Activated CD4-positive, alpha-beta T cell treated with anti-CD3 and anti-CD28 coated beads, Interleukin-2, amount 50 U/mL, for 1 hour (primary cell): Measurements from ENCODE around the gene DCAF5.
"Not testable (repeated sequence)": the region's sequence is repeated elsewhere in the genome, so short reads cannot be mapped to it uniquely, and the experiment has no call there.

Source experiments
- DNase-seq: peaks from one replicate; pipeline ENCODE4 v3.0.0-alpha.2; 2020

DCAF5 gene

DNA sequence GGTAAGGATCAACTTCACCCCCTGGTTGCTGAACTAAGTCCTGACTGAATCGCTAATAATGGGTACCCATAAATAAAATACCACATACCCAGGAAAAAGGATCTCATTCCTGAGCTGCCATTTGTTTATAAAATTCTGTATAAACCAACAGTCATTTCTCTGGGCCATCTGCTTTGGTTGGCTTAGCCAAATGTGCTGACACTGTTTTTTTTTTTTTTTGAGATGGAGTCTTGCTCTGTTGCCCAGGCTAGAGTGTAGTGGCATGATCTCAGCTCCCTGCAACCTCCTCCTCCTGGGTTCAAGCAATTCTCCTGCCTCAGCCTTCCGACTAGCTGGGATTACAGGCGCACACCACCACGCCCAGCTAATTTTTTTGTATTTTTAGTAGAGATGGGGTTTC lies 87.0 kb downstream of the DCAF5 start:
- DNase-seq: not testable (repeated sequence)

DNA sequence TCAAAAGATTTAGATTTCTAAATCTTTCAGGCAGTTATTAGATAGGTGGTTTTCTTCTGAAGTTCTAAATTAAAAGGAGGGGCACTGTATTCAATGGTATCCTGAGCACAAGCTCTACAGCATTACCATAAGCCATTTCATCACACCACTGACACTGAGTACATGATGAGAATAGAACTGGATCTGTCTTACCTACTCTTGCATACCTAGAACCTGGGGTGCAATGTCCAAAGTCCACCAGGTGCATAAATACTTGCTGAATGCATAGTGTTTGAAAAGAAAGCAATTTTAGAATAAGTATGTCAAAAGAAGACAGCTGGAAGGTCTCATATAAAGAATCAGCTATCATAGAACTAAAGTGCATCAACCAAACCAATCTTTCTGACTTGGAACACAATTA lies 88.3 kb downstream of the DCAF5 start:
- DNase-seq: no peak

DNA sequence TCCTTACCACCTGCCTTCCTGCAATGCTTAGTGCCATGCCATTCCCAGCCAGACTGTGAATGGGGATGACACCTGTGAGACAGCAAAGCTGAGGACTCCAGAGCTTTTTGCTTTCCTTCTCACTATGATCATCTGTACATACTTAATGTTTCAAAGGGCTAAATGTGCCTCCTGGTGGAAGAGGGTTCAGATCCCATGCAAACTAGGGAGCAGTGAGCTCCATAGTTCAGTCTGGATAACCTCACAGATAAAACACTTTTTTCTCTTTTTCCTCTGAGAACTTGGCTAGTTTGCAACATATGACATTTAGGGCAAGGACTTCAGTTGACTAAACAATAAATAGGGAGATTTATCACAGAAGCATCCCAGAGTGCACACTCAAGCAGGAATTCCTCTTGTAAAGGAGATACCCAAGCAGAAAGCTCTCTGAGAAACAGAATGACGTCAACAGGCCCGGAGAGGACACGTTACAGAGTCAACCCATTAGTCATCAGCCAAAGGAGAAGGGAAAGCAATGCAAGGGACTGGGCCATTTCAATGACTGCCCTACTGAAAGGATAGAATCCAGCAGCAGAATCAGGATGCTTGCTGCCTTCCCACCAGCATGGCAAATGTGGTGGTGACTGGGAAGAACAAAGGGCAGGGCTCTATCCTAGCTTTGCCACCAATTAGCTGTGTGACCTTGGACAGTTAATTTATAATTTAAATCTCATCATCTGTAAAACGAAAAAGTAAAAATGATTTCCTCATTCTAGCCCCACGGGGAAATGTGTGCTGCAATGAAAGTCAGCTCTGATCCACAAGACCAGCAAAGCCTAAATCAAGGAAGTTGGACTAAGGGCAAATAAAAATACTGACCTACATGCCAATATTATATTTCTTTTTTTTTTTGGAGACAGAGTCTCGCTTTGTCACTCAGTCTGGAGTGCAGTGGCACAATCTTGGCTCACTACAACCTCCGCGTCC lies 93.0 kb downstream of the DCAF5 start:
- DNase-seq: no peak

DNA sequence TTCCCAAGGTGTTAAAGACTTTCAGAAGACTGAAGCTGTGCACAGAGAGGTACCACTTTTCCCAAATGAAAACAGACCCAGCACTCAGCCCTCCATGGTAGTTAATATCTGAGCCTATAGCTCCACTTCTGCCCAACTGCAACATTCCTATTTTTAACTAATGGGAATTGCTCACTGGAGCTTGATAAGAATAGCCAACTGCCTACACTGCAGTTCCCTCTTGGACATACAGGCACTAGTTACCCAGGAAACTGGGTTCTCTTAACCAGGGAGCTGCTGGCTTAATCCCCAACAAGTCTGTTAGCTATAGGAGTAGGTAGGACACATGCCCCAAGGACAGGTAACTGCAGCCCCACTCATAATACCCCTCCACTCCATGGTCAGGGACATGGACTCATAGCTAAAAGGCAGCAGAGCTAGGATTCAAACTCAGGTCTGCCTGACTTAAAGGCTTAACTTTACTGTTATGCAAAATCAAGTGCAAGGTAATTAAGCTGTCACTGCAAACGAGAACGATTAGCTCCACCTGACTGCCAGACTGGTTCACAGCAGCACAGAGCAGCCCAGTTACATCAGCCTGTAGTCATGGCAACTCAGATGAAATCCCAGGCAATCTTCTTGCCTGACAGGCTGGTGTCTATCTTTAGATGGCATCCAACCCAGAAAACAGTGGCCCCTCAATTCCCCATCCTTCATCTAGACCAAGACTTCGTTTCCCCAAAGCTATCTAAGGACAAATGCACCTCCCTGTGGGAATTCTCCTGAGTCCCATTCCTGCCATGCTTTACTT lies 96.7 kb downstream of the DCAF5 start:
- no peak for DNase-seq

DNA sequence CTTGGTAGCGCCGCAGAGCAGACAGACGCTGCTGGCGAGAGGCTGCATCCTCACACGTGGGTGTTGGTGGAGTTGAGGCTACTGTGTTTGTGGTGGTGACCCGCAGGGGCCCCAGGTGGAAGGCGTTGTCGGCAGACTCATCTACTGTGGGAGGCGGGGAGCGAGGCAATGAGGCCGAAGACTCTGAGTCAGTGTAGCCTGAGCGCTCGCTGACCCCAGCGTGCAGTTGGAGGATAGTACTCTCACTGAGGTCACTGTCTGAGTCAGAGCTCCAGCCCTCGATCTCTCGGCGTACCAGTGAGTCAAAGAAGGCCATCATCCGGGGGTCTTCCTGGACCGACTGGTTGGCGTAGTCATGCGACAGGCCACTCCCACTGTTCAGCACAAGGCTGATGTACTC lies 97.8 kb downstream of the DCAF5 start:
- DNase-seq: no peak

DNA sequence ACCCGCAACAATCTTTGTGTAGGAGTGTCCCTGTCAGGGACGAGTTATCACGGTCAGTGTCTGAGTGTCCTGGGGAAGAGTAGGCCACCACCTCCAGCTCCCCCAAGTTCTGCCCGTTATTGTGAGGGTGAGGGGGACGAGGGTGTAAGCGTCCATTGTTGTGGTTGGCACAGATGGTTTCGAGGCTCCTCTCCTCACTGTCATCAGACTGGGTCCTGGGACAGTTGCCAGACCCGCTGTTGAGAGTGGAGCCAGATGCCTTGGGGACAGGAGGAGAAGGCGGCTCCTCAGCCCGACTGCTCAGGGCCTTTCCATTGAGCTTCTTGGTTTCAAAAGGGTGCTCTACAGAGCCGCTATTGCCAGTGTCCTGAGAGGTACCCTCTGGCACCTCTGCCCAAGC lies 98.9 kb downstream of the DCAF5 start:
- no peak for DNase-seq

DNA sequence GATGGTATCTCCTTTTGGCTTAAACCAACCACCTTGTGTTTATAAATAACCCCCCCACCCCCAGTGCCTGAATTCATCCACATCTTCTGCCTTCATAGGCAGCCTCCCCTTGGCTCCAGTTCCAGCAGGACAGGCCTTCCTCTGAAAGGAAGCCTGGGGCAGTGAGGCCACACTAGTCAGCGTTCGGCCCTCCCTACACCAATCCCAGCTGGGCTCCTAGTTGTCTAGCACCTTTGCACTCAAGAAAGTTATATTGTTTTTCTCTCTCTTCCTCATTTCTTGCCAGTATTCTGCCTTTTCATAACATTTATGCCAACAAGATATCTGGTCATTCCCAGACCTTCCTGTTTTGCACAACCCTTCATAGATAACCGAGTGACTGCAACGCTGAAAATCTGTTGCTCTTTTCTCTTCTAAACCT lies 100.7 kb downstream of the DCAF5 start:
- DNase-seq: no peak

DNA sequence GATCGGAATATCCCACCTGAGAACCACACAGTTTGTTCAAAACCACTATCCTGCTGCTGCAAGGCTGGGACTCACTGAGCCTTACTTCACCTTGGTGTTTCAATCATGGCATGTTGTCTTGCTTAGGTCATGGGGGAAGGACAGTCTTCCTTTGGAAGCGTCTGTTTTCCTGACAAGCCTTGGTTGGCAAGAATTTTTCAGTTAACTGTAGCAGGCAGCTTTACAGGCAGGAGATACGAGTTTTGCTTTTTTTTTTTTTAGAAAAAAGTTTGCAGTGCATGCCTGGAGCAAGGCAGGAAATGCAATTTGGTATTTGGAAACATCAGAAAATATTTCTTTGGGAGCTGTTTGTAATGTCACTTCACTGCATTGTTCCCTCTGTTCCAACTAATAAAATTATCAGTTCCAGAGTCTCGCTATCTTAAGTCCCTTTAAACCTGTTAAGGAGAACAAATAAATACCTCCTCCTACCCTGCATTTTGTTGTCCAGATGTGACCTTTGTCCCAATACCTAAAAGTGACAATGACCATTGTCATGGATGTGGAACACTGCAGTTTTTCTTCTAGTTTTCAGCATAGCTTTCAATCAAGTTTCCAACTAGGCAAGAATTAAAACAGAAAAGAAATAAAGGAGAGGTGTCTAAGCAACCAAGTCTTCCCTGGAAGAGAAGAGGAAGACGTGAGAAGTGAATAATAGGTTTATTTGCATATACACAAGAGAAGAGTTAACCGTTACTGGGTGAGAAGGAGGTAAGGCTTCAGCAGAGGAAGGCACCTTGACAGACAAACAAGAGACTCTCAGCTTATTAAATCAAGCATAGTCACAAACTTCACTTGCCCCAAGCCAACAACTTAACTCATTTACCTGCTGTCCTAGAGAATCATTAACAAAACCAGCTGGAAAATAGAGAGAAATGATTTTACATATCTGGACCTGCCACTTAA lies 102.4 kb downstream of the DCAF5 start:
- DNase-seq: no peak

DNA sequence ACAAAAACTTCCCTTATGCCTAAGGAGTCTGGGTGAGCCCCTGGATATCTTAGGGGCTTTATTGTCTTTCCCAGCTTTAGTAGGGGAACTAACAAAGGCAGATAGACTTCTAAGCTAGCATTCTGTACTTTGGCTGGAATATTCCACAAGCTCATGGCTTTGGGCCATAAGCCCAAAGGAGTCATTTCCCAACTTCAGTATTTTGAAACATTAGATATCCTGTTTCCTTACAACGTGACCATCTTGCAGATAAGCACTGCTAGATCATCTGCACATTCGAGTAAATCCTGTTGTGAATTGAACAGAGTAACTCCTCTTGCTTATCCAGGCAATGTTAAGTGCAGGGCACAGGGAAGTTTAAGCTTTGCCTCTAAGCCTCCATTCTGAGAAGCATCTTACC lies 103.2 kb downstream of the DCAF5 start:
- DNase-seq: no peak

DNA sequence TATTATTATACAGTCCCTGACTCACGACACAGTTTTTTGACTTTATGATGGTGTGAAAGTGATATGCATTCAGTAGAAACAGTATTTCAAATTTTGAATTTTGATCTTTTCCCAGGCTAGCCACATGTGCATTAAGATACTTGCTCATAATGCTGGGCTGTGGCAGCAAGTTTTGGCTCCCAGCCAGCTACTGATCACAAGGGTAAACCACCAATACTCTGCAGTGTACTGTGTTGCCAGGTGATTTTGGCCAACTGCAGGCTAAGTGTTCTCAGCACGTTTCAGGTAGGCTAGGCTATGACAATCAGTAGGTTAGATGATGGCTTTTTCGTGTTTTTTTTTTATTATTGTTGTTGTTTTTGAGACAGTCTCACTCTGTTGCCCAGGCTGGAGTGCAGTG lies 104.5 kb downstream of the DCAF5 start:
- DNase-seq: peak; percentile 12

DNA sequence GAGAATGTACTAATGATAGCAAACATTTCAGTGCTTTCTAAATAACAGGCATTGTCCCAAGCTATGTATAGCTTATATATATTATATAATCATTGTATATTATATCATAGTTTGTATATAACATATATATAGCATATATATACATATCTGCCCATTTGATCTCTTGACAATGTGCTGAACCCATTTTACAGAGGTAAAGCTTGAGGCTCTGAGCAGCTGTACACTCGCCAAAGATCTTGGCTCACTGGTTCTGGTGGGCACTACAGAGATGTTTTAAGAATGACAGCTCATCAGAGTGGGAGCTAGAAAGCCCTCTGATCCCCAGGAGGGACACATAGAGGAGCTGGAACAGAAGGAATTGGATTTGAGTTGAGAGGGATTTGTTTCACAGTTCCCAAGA lies 105.7 kb downstream of the DCAF5 start:
- no peak for DNase-seq

DNA sequence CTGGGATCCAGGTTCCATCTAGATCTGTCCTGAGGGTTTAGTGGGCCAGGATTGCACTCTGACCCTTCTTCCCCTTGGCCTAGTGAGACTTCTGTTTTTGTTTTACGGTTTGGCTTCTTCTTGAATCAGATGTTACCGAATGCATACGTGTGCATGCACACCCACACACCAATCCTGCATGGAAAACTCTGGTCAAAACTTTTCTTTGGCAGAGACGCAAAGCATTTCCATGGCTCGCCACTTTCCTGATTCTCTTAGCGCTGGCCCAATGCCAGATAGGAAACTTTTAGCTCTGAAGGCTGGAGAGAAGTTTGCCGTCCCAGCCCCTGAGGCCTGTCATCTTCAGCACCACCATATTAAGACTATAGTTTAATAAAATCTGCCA lies 106.5 kb downstream of the DCAF5 start:
- no peak for DNase-seq

DNA sequence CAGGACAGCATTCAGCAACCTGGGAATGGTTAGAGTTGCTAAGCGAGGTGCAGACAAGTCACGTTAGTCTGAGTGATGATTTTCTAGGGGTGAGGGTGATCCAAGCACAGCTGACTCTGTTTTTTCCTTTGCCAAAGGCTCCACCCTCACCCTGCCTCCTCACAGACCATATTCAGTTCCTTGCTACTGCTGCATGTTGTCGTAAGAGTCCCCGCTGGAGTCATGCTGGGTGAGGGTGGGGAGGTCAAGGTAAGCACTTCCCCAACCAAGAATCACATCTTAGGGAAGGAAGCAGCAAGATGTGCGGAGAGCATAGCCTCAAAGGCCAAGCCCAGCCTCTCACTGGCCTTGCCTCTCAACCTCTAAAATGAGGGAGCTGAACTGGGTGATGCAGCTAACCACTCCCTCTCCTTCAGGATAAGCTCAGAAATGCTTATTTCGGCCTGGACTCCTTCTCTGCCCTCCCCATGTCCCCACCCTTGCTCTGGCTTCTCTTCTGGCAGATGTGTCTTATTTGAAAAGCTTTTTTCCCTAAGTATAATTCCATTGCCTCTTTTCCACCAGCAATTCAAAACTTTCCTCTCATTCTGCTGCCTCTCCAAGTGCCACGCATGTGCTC lies 107.0 kb downstream of the DCAF5 start:
- no peak for DNase-seq

DNA sequence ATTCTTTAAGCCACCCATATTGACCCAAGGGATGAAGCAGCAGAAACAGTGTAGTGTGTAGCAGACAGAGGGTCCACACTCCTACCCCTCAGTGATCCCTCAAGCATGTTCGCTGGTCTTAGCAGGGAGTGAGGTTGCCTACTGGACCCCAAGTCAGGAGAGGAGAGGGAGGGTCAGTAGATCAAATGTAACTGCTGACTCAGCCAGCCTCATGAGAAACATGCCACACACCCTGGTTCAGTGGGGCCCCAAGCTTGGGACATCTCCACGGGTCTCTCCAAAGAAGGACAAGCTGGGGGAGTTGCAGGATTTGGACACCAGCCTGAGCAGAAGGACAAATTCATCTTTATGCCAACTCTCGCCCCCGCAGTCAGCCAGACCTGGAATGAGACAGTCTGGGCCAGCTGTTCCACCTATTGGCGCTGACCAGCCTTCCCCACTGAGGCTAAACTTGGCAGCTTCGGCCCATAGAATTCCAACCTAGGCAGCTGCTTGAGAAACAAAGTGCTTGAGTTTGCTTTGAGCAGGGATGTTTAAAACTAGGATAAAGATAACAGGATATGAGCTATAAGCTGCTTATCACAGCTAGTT lies 107.9 kb downstream of the DCAF5 start:
- no peak for DNase-seq

DNA sequence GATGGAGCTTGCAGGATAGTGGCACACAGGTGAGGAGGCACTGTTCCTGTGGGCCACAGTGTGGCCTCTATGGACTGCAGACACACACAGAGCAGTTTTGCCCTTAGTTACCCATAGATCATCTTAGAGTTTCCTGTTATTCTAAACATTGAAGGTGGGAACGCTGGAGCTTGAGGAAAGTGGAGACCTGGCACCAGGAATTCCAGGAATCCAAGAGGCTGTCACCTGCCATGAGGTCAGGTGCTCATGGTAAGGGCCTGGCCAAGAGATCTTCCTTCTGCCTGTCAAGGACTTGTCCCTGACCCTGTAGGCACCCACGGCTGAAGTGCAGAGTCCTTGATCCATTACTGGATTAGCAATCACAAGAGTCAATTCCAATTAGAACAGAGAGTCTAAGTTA lies 108.6 kb downstream of the DCAF5 start:
- DNase-seq: no peak

DNA sequence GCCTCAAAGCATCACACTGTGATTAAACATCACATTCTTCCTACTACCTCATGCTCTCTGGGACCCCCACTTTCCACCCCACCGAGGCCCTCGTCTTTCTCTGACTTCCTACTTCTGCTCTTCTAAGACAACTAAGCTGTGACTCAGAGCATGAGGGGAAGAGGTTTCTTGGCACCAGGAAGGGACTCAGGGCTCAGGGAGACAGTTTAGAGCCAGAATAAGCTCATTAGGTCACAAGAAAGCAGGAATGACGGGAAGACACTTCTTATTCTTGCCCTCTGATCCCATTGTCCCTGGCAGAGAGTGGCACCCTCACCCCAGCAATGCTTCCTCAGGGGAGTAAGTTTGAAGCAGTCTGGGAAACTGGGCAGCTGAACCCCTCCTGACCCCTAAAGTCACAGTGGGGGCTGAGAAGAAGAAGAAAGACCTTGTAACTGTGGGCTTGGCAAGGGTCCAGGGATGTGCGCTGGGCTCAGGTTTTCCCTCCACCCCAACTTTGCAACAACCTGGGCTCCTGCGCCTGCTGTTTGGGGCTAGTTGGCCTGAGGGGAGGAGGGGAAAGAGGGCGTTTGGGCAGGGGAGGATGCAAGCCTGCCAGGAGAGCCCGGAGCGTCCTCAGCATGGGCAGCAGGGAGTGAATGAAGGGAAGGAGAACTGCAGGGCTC lies 109.2 kb downstream of the DCAF5 start:
- DNase-seq: no peak

DNA sequence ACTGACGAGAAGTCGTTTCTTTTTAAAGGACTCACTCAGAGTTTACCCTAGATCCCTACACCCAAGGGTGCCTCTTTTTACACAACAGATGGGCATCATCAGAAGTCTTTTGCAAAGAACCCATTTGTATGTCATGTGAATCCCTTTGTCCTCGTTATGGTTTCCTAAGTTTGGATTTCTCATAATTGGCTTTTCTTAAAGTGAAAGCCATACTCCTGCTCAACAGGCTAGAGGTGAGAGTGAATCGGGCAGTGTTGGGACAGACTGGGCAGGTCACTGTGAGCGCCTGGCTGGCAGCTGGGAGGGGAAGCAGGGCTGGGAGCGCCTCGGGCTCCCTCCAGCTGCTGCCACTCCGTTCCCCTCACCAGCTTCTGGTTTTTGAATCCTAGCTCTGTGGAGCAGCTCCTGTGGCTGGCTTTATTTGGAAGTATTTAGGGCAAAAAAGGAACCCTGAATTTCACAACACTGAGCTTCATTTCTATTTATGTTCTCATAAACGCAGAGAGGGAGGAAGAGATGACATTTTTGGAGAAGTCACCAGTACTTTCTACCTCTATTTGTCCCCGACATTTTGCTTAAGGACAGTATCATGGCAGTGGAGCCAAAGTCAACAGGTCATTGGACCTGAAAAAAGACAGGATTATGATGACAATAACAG lies 110.0 kb downstream of the DCAF5 start:
- DNase-seq: no peak

DNA sequence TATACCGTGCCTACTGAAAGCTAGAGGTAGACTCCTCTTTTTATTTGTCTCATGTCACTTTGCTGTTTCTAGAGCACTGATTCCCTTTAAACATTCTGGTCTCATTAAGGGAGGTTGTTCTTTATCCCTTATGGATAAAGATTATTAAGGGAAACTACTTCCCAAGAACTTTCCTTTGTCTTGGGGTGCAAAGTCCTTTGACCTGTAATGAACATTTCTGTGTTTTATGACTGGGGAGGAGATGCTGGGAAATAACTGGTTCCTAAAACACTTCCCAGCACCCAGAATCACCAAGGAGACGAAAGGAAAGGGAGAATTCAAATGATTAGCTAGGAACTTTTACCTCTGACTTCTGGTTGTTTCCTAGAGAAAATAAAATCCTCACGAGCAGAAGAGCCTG lies 110.6 kb downstream of the DCAF5 start:
- no peak for DNase-seq

DNA sequence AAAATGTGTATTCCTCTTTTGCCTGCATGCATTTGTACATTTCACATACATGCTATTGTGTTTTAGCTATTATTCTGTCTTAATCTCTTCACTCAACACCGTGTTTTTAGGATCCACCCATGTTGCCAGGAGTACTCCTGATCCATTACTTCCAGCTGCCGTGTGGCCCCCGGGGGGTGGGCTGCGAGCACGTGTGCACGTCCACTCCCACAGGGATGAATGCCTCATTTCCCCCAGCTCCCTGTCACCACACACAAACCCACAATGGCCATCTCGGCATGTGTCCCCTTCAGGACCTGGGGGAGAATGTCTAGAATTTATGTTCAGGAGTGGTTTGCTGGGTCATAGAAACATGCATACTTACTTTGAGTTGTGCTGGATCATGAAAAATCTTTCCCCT lies 111.1 kb downstream of the DCAF5 start:
- no peak for DNase-seq

DNA sequence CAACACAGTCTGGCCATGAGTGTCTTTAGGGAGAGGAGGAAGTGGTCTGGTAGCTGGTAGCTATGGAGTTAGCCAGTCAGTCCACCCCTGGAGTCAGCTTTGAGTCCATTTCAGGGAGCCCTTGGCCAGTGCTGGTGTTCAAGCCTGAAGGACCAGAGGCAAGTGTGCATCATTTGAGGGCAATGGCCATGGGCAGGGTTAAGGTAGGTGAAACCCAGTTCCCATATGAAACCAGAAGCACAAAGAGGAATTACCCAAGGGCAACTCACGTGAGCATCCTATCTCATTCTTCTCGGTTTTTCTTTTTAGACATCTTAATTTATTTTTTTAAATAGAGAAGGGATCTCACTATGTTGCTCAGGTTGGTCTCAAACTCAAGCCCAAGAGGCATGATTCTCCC lies 112.6 kb downstream of the DCAF5 start:
- no peak for DNase-seq

DNA sequence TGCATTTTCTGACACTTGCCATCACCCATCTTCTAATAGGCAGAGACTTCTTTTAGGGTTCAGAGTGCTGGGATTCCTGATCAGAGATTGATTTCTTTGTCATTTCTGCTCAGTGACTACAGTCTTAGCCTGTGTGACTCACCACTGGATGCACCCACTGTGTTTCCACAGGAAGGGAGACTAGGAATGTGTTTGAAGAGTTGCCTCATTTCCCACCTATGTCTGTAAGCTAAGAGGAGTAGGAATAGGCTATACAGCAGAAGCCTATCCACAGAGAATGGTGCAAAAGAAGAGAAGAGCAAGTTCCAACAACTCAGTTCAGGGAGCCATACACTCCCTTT lies 113.7 kb downstream of the DCAF5 start:
- DNase-seq: no peak
